Cardiac fibroblast (primary cell): Measurements from ENCODE around the gene TPRN.
A peak's percentile ranks its signal among the peaks of the same experiment; 100 is the strongest.
"Not testable (repeated sequence)": the region's sequence is repeated elsewhere in the genome, so short reads cannot be mapped to it uniquely, and the experiment has no call there.

Experiments used
- DNase-seq, 2 donors: peaks; one replicate each; pipeline versions ENCODE4 v3.0.0 to v3.0.0-alpha.2; 2010; ENCODE audit warnings: low read depth in 2 of 2
- H3K4me3 ChIP-seq, 2 donors: replicated peaks in 1 of 2; 1 replicate in 1 of 2; 2 replicates in 1 of 2; pipeline ENCODE4 v1.5.1; 2011; ENCODE audit warnings: low read depth in 2 of 2, low read length in 2 of 2, mild to moderate bottlenecking in 2 of 2, moderate library complexity in 1 of 2
- CTCF ChIP-seq: IDR thresholded peaks from one replicate; pipeline ENCODE4 v1.5.1; 2011; ENCODE audit warnings: low read depth, mild to moderate bottlenecking, low read length, inconsistent platforms

TPRN gene

GRCh38 chr9:137243626-137244485 is 43.3 kb upstream of the TPRN start:
- no peak overlapping the region for H3K4me3 ChIP-seq
- no peak for TF ChIP-seq CTCF
- peak in 1 of 2 donors; percentile 20 for DNase-seq

DNA sequence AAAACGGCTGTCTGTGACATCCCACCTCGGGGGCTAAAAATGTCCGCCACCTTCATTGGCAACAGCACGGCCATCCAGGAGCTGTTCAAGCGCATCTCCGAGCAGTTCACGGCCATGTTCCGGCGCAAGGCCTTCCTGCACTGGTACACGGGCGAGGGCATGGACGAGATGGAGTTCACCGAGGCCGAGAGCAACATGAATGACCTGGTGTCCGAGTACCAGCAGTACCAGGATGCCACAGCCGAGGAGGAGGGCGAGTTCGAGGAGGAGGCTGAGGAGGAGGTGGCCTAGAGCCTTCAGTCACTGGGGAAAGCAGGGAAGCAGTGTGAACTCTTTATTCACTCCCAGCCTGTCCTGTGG is 42.7 kb upstream of the TPRN start:
- peak overlapping the region in 1 of 2 donors; percentile 93 for H3K4me3 ChIP-seq
- not testable (repeated sequence) for DNase-seq

- DNase-seq: peak in 1 of 2 donors; percentile 10
- H3K4me3 ChIP-seq: peak overlapping the region; percentile 70 to 93
- no peak for TF ChIP-seq CTCF
Measured at GRCh38 chr9:137242269-137243203, 42.0 kb upstream of the TPRN start.

- no peak for TF ChIP-seq CTCF
- H3K4me3 ChIP-seq: peak overlapping the region; percentile 70 to 93
- DNase-seq: peak; percentile 44 to 54
Measured at GRCh38 chr9:137241490-137242268, 41.1 kb upstream of the TPRN start.

GRCh38 chr9:137240841-137241489 is 40.4 kb upstream of the TPRN start, which contains the start of gene TUBB4B:
TUBB4B (plus strand) TSS chr9:137241287; CDS start chr9:137241361, 74 bp downstream.
- peak; percentile 100 for DNase-seq
- peak within 1 kb of the TSS; percentile 70 to 93 for H3K4me3 ChIP-seq
- no peak for TF ChIP-seq CTCF

DNA sequence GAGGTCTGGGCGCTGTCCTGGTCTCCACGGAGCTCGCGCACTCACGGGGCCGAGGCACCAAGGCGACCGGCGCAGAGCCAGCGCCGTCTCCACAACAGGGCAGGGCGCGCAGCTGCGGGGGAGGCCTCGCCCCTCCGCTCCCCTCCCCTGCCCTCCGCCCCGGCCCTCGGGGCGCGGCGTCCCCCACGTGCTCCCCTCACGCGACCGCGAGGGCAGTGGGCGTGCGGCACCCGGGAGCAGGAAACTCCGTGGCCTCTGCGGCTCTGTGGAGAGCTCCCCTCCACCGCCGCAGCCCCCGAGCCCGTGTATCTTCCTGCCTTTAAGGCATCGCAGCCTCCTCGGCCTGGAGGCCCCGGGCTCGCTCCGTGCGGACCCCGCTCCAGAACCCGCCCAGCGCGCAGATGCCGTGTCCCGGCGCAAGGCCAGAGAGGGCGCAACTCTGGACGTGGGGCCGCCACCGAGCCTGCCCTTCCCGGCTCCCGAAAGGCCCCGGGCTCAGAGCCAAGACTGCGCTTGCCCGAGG is 39.8 kb upstream of the TPRN start:
- TF ChIP-seq CTCF: no peak
- DNase-seq: peak; percentile 73 to 89
- peak overlapping the region; percentile 57 to 68 for H3K4me3 ChIP-seq

DNA sequence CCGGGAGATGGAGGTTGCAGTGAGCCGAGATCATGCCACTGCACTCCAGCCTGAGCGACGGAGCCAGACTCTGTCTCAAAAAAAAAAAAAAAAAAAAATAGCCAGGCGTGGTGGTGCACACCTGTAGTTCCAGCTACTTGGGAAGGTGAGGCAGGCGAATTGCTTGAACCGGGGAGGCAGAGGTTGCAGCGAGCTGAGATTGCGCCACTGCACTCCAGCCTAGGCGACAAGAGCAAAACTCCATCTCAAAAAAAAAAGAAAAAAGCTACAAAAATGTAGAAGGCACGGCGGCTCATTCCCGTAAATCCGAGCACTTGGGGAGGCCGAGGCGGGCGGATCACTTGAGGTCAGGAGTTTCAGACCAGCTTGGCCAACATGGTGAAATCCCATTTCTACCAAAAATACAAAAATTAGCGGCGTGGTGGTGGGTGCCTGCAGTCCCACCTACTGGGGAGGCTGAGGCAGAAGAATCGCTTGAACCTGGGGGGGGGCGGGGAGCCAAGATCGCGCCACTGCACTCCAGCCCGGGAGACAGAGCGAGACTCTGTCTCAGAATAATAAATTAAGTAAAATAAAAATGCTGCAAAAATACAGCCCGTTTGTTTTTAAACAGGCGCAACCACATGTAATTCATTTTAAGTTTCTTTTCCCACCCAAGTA is 39.1 kb upstream of the TPRN start:
- DNase-seq: not testable (repeated sequence)
- H3K4me3 ChIP-seq: peak overlapping the region; percentile 57 to 68
